Nephron (organoid): ENCODE measurements around the gene E2F4.

ENCODE experiments used
- H3K27ac Mint-ChIP-seq, 3 experiments: 2 replicates each; pipeline ENCODE4 v1.8.0; 2020; ENCODE audit warnings: mixed read lengths in 3 of 3, mild to moderate bottlenecking in 2 of 3, moderate library complexity in 1 of 3
- H3K27me3 Mint-ChIP-seq: 2 replicates; pipeline ENCODE4 v1.8.0; 2021; ENCODE audit warnings: low read depth, mild to moderate bottlenecking, moderate library complexity, mixed read lengths
- H3K36me3 Mint-ChIP-seq: 2 replicates; pipeline ENCODE4 v1.8.0; 2020; ENCODE audit warnings: low read depth, mixed read lengths
- H3K4me1 Mint-ChIP-seq: 2 replicates; pipeline ENCODE4 v1.8.0; 2020; ENCODE audit warnings: mixed read lengths
- H3K4me3 Mint-ChIP-seq, 3 experiments: 2 replicates each; pipeline ENCODE4 v1.8.0; 2020; ENCODE audit warnings: mild to moderate bottlenecking in 3 of 3, mixed read lengths in 3 of 3, moderate library complexity in 2 of 3
- H3K9me3 Mint-ChIP-seq: 2 replicates; pipeline ENCODE4 v1.8.0; 2020; ENCODE audit warnings: mixed read lengths
- TF ChIP-seq, protein P1 (sequence below), 3 experiments: fragments of 200-600 bp; sonication (generic); IDR thresholded peaks; one replicate each; pipeline ENCODE4 v1.5.0; 2021; ENCODE audit warnings: antibody characterized with exemption in 3 of 3; ENCODE audit not compliant: unreplicated experiment in 3 of 3

The E2F4 gene

GRCh38 chr16:67209565-67209964 is 17.6 kb downstream of the E2F4 start:
- Mint-ChIP-seq H3K4me1 (no peaks in the 10 kb centered on the region), H3K36me3 (no peaks in the 10 kb centered on the region)
- TF ChIP-seq, protein P1, sequence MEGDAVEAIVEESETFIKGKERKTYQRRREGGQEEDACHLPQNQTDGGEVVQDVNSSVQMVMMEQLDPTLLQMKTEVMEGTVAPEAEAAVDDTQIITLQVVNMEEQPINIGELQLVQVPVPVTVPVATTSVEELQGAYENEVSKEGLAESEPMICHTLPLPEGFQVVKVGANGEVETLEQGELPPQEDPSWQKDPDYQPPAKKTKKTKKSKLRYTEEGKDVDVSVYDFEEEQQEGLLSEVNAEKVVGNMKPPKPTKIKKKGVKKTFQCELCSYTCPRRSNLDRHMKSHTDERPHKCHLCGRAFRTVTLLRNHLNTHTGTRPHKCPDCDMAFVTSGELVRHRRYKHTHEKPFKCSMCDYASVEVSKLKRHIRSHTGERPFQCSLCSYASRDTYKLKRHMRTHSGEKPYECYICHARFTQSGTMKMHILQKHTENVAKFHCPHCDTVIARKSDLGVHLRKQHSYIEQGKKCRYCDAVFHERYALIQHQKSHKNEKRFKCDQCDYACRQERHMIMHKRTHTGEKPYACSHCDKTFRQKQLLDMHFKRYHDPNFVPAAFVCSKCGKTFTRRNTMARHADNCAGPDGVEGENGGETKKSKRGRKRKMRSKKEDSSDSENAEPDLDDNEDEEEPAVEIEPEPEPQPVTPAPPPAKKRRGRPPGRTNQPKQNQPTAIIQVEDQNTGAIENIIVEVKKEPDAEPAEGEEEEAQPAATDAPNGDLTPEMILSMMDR (IDR thresholded peaks at IDR 0.05; ENCODE audit: unreplicated experiment in 3 of 3): no peak

GRCh38 chr16:67210069-67210937 is 18.3 kb downstream of the E2F4 start:
- Mint-ChIP-seq H3K27me3 (no peaks in the 10 kb centered on the region), H3K9me3 (no peaks in the 10 kb centered on the region), H3K27ac (no peak overlapping the region), H3K36me3 (no peaks in the 10 kb centered on the region), H3K4me1 (no peaks in the 10 kb centered on the region), H3K4me3 (no peak overlapping the region)
- TF ChIP-seq, protein P1 (IDR thresholded peaks at IDR 0.05; ENCODE audit: unreplicated experiment in 3 of 3): no peak

More at GRCh38 chr16:67209565-67209964, 17.6 kb downstream of the E2F4 start:
- no peak overlapping the region for H3K4me3 Mint-ChIP-seq
- H3K27me3 Mint-ChIP-seq: no peaks in the 10 kb centered on the region
- no peaks in the 10 kb centered on the region for H3K9me3 Mint-ChIP-seq
- no peak overlapping the region for H3K27ac Mint-ChIP-seq

- no peaks in the 10 kb centered on the region for H3K9me3 Mint-ChIP-seq
- no peaks in the 10 kb centered on the region for H3K4me1 Mint-ChIP-seq
- H3K27me3 Mint-ChIP-seq: no peaks in the 10 kb centered on the region
- no peak overlapping the region for H3K27ac Mint-ChIP-seq
- no peaks in the 10 kb centered on the region for H3K36me3 Mint-ChIP-seq
- no peak overlapping the region for H3K4me3 Mint-ChIP-seq
- TF ChIP-seq, protein P1 (IDR thresholded peaks at IDR 0.05; ENCODE audit: unreplicated experiment in 3 of 3): no peak
Measured at GRCh38 chr16:67211674-67212073, 19.7 kb downstream of the E2F4 start.

GRCh38 chr16:67212766-67213165 is 20.8 kb downstream of the E2F4 start:
- TF ChIP-seq, protein P1 (IDR thresholded peaks at IDR 0.05; ENCODE audit: unreplicated experiment in 3 of 3): no peak
- Mint-ChIP-seq H3K4me3 (no peak overlapping the region), H3K4me1 (no peaks in the 10 kb centered on the region), H3K9me3 (no peaks in the 10 kb centered on the region), H3K27ac (peak overlapping the region in 1 of 3 experiments; percentile 50), H3K27me3 (peaks cover 5% of the 10 kb centered on the region), H3K36me3 (no peaks in the 10 kb centered on the region)

DNA sequence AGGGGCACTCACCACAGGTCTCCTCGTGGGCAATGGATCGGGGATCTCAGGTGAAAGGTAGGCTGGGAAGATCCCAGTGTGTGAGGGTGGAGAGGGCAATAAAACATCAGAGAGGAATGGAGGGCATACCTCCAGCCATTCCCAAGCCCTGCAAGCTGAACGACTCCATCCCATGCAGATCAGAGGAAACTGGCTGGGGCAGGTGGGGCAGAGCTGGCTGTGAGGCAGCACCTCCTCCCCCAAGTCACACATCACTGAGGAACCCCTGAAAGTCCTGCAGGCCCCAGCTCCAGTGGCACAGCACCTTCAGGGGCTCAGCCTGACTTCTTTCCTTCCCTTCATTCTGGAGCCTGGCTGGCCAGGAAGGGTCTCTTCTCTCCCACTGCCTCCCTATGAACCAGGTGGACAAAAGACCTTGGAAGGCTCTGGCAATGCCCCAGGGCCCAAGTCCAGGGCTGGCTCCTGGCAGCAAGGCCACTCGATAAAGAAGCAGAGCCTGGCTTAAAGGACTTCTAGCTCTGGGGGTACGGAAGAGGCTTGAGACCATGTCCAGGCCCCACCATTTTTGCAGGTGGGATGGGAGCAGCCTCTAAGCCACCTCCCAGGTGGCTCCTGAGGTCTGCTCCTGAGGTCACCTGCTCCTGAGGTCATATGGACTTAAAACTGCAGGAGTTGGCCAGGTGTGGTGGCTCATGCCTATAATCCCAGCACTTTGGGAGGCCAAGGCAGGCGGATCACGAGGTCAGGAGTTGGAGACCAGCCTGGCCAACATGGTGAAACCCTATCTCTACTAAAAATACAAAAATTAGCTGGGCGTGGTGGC is 21.5 kb downstream of the E2F4 start:
- Mint-ChIP-seq H3K9me3 (no peaks in the 10 kb centered on the region), H3K27me3 (peaks cover 5% of the 10 kb centered on the region), H3K27ac (peak overlapping the region in 1 of 3 experiments; percentile 50), H3K4me1 (no peaks in the 10 kb centered on the region), H3K36me3 (no peaks in the 10 kb centered on the region), H3K4me3 (no peak overlapping the region)
- TF ChIP-seq, protein P1 (IDR thresholded peaks at IDR 0.05; ENCODE audit: unreplicated experiment in 3 of 3): no peak
